HepG2 (cell line): ENCODE measurements around the gene RABL6. TPM values are rescaled to one million over a fixed set of nuclear protein-coding genes. Genes with fewer than 3 reads are reported as not detected.

Experiments
- AGO1 ChIP-seq: fragments of 200-400 bp; formaldehyde crosslinking; IDR thresholded peaks from 2 replicates; pipeline ENCODE4 v1.6.1; 2017; ENCODE audit warnings: mild to moderate bottlenecking, low read depth, low read length, moderate library complexity; ENCODE audit not compliant: poor library complexity, severe bottlenecking
- BRD4 ChIP-seq: sonication (generic); formaldehyde crosslinking; IDR thresholded peaks from 2 replicates; pipeline ENCODE4 v1.4.0; 2020; ENCODE audit warnings: missing genetic modification reagents
- CBFB ChIP-seq: sonication (generic); formaldehyde crosslinking; IDR thresholded peaks from 2 replicates; pipeline ENCODE4 v1.4.0; 2020; ENCODE audit warnings: missing genetic modification reagents
- ELF3 ChIP-seq: IDR thresholded peaks from 2 replicates; pipeline ENCODE4 v1.6.1; 2016; ENCODE audit warnings: missing genetic modification reagents, missing compliant biosample characterization
- HOXD1 ChIP-seq: sonication (generic); formaldehyde crosslinking; IDR thresholded peaks from 2 replicates; pipeline ENCODE4 v1.5.0; 2020; ENCODE audit warnings: missing genetic modification reagents
- IRF1 ChIP-seq: sonication (generic); formaldehyde crosslinking; IDR thresholded peaks from 2 replicates; pipeline ENCODE4 v1.4.0; 2020; ENCODE audit warnings: low read depth, mild to moderate bottlenecking, missing genetic modification reagents
- MED8 ChIP-seq: sonication (generic); formaldehyde crosslinking; IDR thresholded peaks from 2 replicates; pipeline ENCODE4 v1.8.1; 2023; ENCODE audit warnings: mild to moderate bottlenecking, missing genetic modification reagents; ENCODE audit not compliant: insufficient replicate concordance
- NKX3-1 ChIP-seq: sonication (generic); formaldehyde crosslinking; IDR thresholded peaks from 2 replicates; pipeline ENCODE4 v1.5.0; 2020; ENCODE audit warnings: missing genetic modification reagents
- POLR2A ChIP-seq, 2 experiments: IDR thresholded peaks; 2 replicates each; pipeline ENCODE4 v1.6.1; 2011; ENCODE audit warnings: low read depth in 2 of 2, low read length in 2 of 2, mild to moderate bottlenecking in 1 of 2, moderate library complexity in 1 of 2; ENCODE audit not compliant: insufficient read depth in 1 of 2
- RBFOX2 ChIP-seq: fragments of 200-400 bp; formaldehyde crosslinking; IDR thresholded peaks from 2 replicates; pipeline ENCODE4 v1.6.1; 2017; ENCODE audit warnings: low read depth, mild to moderate bottlenecking, low read length
- SNAPC2 ChIP-seq: sonication (generic); formaldehyde crosslinking; IDR thresholded peaks from 2 replicates; pipeline ENCODE4 v1.8.1; 2022; ENCODE audit warnings: mild to moderate bottlenecking, missing genetic modification reagents
- SNAPC4 ChIP-seq: sonication (generic); formaldehyde crosslinking; IDR thresholded peaks from 2 replicates; pipeline ENCODE4 v1.4.0; 2020; ENCODE audit warnings: mild to moderate bottlenecking, missing genetic modification reagents
- SSRP1 ChIP-seq: IDR thresholded peaks from 2 replicates; pipeline ENCODE4 v1.6.1; 2016; ENCODE audit warnings: control low read depth
- TAF15 ChIP-seq: fragments of 200-400 bp; formaldehyde crosslinking; IDR thresholded peaks from one replicate; pipeline ENCODE4 v1.6.1; 2018; ENCODE audit warnings: mild to moderate bottlenecking, low read depth, low read length; ENCODE audit not compliant: poor library complexity, severe bottlenecking
- UBTF ChIP-seq: sonication (generic); formaldehyde crosslinking; IDR thresholded peaks from 2 replicates; pipeline ENCODE4 v1.4.0; 2020; ENCODE audit warnings: mild to moderate bottlenecking, missing genetic modification reagents
- ZBTB33 ChIP-seq: sonication (generic); formaldehyde crosslinking; IDR thresholded peaks from 2 replicates; pipeline ENCODE4 v1.4.0; 2020; ENCODE audit warnings: missing genetic modification reagents
- ZBTB38 ChIP-seq: sonication (generic); formaldehyde crosslinking; IDR thresholded peaks from 2 replicates; pipeline ENCODE4 v1.5.1; 2020; ENCODE audit warnings: mild to moderate bottlenecking, missing genetic modification reagents
- ZKSCAN1 ChIP-seq: fragments of 150-350 bp; IDR thresholded peaks from 2 replicates; pipeline ENCODE4 v1.6.1; 2014; ENCODE audit warnings: low read length
- ZNF296 ChIP-seq: sonication (generic); formaldehyde crosslinking; conservative IDR thresholded peaks from 2 replicates; pipeline ENCODE4 v1.5.0; 2020; ENCODE audit warnings: mild to moderate bottlenecking, missing genetic modification reagents
- ZNF329 ChIP-seq: sonication (generic); formaldehyde crosslinking; IDR thresholded peaks from 2 replicates; pipeline ENCODE4 v1.9.0; 2021; ENCODE audit warnings: low read depth, mild to moderate bottlenecking, missing genetic modification reagents
- ZNF333 ChIP-seq: sonication (generic); formaldehyde crosslinking; IDR thresholded peaks from 2 replicates; pipeline ENCODE4 v1.4.0; 2020; ENCODE audit warnings: mild to moderate bottlenecking, missing genetic modification reagents, borderline replicate concordance
- polyA plus RNA-seq, 8 experiments: library from polyadenylated mRNA; depleted of rRNA in 3 of 8; stranded (reverse) in 7 of 8; unstranded in 1 of 8; fragments of >200 nt; fragmentation: Illumina TruSeq in 4 of 8; extraction: Trizol in 4 of 8; gene quantifications; 2 replicates each; pipeline versions ENCODE4 v1.2.1 to v1.2.3, GENCODE V29; 2011 to 2016; ENCODE audit warnings: low read depth in 4 of 8, missing spikeins in 1 of 8, mixed read lengths in 1 of 8; ENCODE audit not compliant: insufficient read depth in 1 of 8
- total RNA-seq, 5 experiments: library from RNA; depleted of rRNA; stranded (reverse); fragments of >200 nt; fragmentation: Illumina TruSeq; extraction: Trizol; gene quantifications; 2 replicates each; pipeline ENCODE4 v1.2.3, GENCODE V29; 2016; ENCODE audit warnings: low read depth in 1 of 5

The RABL6 gene
- total and polyA plus RNA-seq, 2 of the 13 experiments (the other 11 are each of a cell fraction or from before 2014, with no cell fraction given) = 81.5 to 125 TPM

- TF ChIP-seq ZNF333 (CRISPR knock-in tag) = peak; percentile 61; the same call in 1 of the 2 replicates
- 0 out of 2 replicates have a peak, but pooled peaks have one; percentile 51 for TF ChIP-seq ZNF296
- TF ChIP-seq ZBTB33 = peak; percentile 24; the same call in 1 of the 2 replicates
- no peak for TF ChIP-seq UBTF
- TF ChIP-seq IRF1 (CRISPR knock-in tag) = no peak
- no peak for TF ChIP-seq SNAPC4 (CRISPR knock-in tag)
- TF ChIP-seq ZNF329 (CRISPR knock-in tag) = no peak
- TF ChIP-seq TAF15 = no peak
- TF ChIP-seq SSRP1 = 0 out of 2 replicates have a peak, but pooled peaks have one; percentile 7
- TF ChIP-seq ELF3 (CRISPR knock-in tag) = no peak
- no peak for TF ChIP-seq ZKSCAN1
- TF ChIP-seq AGO1 = peak; percentile 97
- TF ChIP-seq NKX3-1 (CRISPR knock-in tag) = no peak
- TF ChIP-seq HOXD1 = no peak
- TF ChIP-seq RBFOX2 = peak; percentile 71
- TF ChIP-seq SNAPC2 (CRISPR knock-in tag) = no peak
- TF ChIP-seq ZBTB38 = peak; percentile 81
- no peak for TF ChIP-seq BRD4 (CRISPR knock-in tag)
- 0 out of 4 replicates have a peak, but pooled peaks of 1 of the 2 experiments have one; percentile 6 for TF ChIP-seq POLR2A (IDR thresholded peaks at IDR 0.05; ENCODE audit: insufficient read depth in 1 of 2, low read depth in 2 of 2, low read length in 2 of 2)
- TF ChIP-seq MED8 (CRISPR knock-in tag) = no peak
- no peak for TF ChIP-seq CBFB (CRISPR knock-in tag)
These were observed 3.1 kb upstream of the RABL6 start (continued) for GRCh38 chr9:136804509-136805206.
